OCI-M1 (cell line): ENCODE data around the gene ACOT2.
"Not testable (repeated sequence)": the region's sequence is repeated elsewhere in the genome, so short reads cannot be mapped to it uniquely, and the experiment has no call there.

Experiments used
- DNase-seq: peaks from one replicate; lab custom pipeline; 2025; lab: John Stamatoyannopoulos, UW

The ACOT2 gene

DNA sequence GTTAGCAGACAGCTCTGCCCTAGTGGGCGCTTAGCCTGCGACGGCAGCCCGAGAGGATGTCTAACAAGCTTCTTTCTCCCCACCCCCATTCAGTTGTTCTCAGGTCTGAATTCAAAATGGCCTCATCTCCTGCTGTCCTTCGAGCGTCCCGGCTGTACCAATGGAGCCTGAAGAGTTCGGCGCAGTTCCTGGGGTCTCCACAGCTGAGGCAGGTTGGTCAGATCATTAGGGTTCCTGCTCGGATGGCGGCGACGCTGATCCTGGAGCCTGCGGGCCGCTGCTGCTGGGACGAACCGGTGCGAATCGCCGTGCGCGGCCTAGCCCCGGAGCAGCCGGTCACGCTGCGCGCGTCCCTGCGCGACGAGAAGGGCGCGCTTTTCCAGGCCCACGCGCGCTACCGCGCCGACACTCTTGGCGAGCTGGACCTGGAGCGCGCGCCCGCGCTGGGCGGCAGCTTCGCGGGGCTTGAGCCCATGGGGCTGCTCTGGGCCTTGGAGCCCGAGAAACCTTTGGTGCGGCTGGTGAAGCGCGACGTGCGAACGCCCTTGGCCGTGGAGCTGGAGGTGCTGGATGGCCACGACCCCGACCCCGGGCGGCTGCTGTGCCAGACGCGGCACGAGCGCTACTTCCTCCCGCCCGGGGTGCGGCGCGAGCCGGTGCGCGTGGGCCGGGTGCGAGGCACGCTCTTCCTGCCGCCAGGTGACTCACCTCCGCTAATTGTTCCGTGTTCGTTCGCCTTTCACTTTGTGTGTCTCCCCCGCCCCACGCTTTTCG, at the start of gene ACOT2:
ACOT2 (plus strand) TSS at position 29 of the 774 bp plus-strand sequence; CDS start at position 57, 28 bp downstream.
- DNase-seq: peak; percentile 84

- no peak for DNase-seq
These were observed 47.8 kb upstream of the ACOT2 start for GRCh38 chr14:73521229-73521628.

DNA sequence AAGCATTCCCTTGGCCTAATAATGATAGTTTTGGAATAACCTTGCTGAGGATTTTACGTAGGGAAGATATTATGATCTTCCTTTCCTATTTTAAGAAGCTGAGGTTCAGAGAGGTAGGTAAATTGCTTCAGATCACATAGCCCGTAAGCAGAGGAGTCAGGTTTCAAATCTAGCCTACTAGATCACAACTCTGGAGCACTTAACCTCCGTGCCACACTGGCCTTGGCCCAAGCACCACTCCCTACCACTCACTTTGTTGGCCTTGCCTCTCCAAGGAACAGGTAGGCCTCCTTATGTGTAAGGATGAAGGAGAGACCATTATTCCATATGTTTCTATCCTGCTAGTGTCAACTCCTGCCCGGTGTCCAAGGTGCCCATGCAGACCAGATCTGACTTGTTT, 44.5 kb upstream of the ACOT2 start:
- no peak for DNase-seq

DNA sequence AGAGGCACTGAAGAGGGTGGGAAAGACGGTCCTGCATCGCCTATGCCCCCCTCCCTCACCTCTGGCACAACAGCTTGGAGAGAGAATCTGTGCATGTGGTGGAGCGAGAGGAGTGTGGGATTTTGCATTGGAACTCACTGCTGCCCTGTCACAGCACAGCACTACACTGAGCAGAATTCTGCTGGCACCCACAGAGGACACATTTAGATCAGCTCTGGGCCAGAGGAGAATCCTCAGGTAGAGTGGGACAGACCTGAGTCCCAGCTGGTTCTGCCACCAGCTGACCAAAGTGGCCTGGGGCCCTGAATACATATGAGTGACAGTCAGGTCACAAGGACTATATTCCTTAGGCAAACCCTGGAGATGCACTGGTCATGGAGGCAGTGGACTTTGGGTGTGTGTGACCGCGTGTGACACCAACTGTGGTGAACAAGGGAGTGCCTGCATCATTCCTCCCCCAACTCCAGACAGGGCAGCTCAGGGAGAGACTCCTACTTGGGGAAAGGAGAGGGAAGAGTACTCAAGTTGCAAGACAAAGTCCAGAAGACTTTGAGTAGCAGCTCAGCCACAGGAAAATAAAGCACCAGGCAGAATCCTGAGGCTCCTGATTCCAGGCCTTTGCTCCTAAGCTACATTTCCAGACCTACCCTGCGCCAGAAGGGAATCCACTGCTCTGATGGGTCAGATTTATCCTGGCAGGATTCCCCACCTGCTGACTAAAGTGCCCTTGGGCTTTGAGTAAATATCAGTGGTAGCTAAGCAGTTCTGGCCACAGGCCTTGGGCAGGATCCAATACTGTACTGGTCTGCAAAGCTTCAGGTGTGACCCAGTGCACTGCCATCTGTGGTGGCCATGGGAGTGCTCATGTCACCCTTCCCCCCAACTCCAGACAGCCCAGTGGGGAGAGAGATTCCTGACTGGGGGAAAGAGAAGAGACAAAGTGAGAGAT, 42.7 kb upstream of the ACOT2 start:
- no peak for DNase-seq

DNA sequence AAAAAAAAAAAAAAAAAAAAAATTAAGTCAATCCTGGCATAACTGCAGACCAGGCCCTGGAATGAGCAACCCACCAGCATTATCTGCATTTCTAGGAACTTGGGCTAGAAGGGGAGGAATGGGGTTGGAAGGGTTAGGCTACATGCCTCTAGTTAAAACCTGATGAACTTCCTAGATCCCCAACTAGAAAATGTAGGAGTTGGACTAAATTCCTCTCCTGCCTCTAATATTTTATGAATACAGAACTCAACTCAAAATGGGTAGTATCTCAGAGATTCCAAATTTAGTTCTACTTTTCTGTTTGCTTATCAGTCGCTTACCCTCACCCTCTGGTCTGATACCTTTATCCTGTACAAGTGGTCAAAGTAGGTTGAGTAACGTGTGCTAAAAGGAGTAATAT, 39.7 kb upstream of the ACOT2 start:
- DNase-seq: peak; percentile 11

DNA sequence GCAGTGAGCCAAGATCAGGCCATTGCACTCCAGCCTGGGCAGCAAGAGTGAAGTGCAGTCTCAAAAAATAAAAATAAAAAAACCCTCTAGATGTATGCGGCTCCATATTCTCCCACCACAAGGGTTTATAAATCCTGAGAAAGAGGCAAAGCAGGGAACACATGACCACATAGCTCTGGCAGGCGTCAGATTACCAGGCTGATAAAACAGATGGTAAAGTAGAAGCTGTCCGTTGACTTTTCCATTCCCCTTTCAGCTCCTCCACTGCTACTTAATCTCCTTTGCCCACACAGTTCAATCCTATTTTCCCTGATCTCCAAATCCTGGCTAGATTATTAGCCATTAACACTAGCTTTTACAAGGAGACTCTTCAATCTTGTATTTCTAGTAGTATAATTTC, 37.0 kb upstream of the ACOT2 start:
- DNase-seq: peak; percentile 34

GRCh38 chr14:73537244-73538045, 31.6 kb upstream of the ACOT2 start:
- DNase-seq: not testable (repeated sequence)

GRCh38 chr14:73539017-73539416, 30.0 kb upstream of the ACOT2 start:
- not testable (repeated sequence) for DNase-seq

- DNase-seq: not testable (repeated sequence)
These were observed 26.1 kb upstream of the ACOT2 start for GRCh38 chr14:73542961-73543360.

DNA sequence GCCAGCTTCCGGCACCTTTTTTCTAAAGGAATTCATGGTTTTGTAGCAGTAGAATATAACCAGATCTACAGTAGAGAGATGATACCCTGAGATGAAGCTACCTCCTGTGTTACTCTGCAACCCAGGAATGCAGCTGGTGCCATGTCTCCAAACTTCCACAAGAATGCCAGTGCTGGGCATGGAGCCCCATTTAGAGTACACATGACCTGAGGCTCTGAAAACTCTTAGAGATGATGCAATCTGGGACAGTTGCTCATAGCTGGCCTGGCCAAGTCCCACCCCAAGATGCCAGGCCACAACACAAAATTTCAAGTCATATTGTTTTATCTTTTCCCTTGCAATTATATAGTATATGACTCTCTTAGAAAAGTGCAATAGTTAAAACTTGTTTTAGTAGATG, 23.7 kb upstream of the ACOT2 start:
- not testable (repeated sequence) for DNase-seq

- DNase-seq: not testable (repeated sequence)
These were observed 19.9 kb upstream of the ACOT2 start for GRCh38 chr14:73549097-73549496.

DNA sequence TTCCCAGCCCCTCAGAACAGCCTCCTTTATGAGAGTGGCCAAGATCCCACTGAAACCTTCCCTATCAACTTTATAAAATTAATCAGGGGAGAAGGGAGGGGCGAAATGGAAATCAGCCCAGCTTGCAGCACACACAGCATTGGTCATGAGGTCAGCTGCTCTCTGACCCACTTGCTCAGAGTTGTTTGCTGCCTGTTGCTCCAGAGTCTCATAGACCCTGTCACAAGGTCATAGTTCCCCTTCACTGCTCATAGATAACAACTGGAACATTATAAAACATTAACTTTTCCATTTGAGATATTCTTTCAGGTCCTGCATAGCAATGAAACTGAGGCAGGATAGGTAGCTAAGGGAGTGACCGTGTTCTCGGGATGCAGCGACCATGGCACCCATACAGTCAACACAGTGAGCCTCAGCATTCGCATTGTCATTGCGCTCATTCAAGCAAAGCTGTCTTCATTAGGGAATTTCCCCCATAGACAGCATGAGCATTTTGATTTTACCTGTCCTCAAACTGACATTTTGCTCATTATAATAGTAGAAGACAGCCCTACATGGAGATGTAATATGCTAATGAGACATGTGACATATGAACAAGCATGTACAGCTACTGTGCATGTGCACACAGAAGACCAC, 19.0 kb upstream of the ACOT2 start:
- DNase-seq: not testable (repeated sequence)

DNA sequence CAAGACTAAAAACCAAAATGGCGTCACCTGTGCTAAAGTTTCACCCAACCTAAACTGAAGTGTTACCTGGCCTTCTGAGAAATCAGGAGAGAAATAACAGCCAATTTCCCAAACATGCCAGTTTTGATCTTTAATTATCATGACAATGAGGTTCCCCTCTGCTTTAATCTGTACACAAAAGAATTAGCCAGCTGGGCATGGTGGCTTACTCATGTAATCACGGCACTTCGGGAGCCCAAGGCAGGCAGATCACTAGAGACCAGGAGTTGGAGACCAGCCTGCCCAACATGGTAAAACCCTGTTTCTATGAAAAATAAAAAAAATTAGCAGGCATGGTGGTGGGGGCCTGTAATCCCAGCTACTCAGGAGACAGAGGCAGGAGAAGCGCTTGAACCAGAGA, 15.2 kb upstream of the ACOT2 start:
- DNase-seq: no peak

DNA sequence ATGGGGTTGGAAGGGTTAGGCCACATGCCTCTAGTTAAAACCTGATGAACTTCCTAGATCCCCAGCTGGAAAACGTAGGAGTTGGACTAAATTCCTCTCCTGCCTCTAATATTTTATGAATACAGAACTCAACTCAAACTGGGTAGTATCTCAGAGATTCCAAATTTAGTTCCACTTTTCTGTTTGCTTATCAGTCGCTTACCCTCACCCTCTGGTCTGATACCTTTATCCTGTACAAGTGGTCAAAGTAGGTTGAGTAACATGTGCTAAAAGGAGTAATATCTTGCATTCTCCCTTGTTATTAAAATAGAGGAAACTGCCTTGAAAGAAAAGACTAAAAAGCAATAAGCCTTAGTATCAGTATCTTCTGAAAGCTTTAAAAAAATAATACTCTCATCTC, 11.8 kb upstream of the ACOT2 start:
- not testable (repeated sequence) for DNase-seq

- DNase-seq: not testable (repeated sequence)
These were observed 10.8 kb upstream of the ACOT2 start for GRCh38 chr14:73558238-73558637.

DNA sequence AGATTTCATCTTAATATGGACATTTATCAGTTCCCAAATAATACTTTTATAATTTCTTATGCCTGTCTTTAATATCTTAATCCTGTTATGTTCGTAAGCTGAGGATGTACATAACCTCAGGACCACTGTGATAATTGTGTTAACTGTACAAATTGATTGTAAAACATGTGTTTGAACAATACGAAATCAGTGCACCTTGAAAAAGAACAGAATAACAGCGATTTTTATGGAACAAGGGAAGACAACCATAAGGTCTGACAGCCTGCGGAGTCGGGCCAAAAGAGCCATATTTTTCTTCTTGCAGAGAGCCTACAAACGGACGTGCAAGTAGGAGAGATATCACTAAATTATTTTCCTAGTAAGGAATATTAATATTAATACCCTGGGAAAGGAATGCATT, 6.8 kb upstream of the ACOT2 start:
- DNase-seq: not testable (repeated sequence)

GRCh38 chr14:73562696-73563095, 6.3 kb upstream of the ACOT2 start:
- DNase-seq: peak; percentile 61

GRCh38 chr14:73566431-73566830, 2.6 kb upstream of the ACOT2 start:
- DNase-seq: not testable (repeated sequence)

DNA sequence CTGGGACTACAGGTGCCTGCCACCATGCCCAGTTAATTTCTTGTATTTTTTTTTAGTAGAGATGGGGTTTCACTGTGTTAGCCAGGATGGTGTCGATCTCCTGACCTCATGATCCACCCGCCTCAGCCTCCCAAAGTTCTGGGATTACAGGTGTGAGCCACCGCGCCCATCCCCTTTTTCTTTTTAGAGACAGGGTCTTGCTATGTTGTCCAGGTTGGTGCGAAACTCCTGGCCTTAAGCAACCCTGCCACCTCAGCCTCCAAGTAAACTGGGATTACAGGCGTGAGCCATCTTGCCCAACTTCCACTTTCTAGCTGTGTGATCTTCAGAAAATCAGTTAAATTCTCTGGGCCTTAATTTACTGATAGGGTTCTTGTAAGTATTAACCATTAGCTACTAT, 2.1 kb upstream of the ACOT2 start:
- DNase-seq: not testable (repeated sequence)

GRCh38 chr14:73567358-73567757, 1.7 kb upstream of the ACOT2 start:
- DNase-seq: no peak
